Cardiac muscle cell (in vitro differentiated cells and primary cell): ENCODE data around the gene CREB3L2. TPM values are rescaled to one million over a fixed set of nuclear protein-coding genes. Genes with fewer than 3 reads are reported as not detected.

Experiments used
- DNase-seq, 2 donors: peaks; one replicate each; pipeline versions ENCODE4 v3.0.0 to v3.0.0-alpha.2; 2010 to 2017; ENCODE audit warnings: low read depth in 1 of 2, low spot score in 1 of 2
- H3K27ac ChIP-seq: fragments of 200-600 bp; sonication (generic); 2 replicates; pipeline ENCODE4 v1.5.1; 2016
- H3K27me3 ChIP-seq: fragments of 200-600 bp; sonication (generic); 2 replicates; pipeline ENCODE4 v1.6.0; 2016; ENCODE audit warnings: control low read depth
- H3K36me3 ChIP-seq: fragments of 200-600 bp; sonication (generic); 2 replicates; pipeline ENCODE4 v1.5.1; 2016; ENCODE audit warnings: control low read depth
- H3K4me1 ChIP-seq: fragments of 200-600 bp; sonication (generic); 2 replicates; pipeline ENCODE4 v1.8.1; 2017; ENCODE audit warnings: low read depth, mild to moderate bottlenecking, mixed run types
- H3K4me3 ChIP-seq: fragments of 200-600 bp; sonication (generic); 2 replicates; pipeline ENCODE4 v1.5.1; 2016; ENCODE audit warnings: mild to moderate bottlenecking
- H3K9me3 ChIP-seq: fragments of 200-600 bp; sonication (generic); 2 replicates; pipeline ENCODE4 v1.5.1; 2017; ENCODE audit warnings: low read depth, mild to moderate bottlenecking, control low read depth
- polyA plus RNA-seq: library from polyadenylated mRNA; unstranded; fragments of >200 nt; fragmentation: Nextera tagmentation; extraction: Ambion mirVana; gene quantifications from 2 replicates; pipeline ENCODE4 v1.2.1, GENCODE V29; 2016
- total RNA-seq: library from RNA; depleted of rRNA; stranded (reverse); fragments of >200 nt; gene quantifications from 2 replicates; pipeline ENCODE4 v1.2.3, GENCODE V29; 2016
- TF ChIP-seq, protein P1 (sequence below): IDR thresholded peaks from 2 replicates; pipeline ENCODE4 v1.5.1; 2012; ENCODE audit warnings: low read depth, mild to moderate bottlenecking, low read length

CREB3L2 gene
- total and polyA plus RNA-seq, 2 experiments from 2014 or later, result 22.1 to 24.3 TPM

DNA sequence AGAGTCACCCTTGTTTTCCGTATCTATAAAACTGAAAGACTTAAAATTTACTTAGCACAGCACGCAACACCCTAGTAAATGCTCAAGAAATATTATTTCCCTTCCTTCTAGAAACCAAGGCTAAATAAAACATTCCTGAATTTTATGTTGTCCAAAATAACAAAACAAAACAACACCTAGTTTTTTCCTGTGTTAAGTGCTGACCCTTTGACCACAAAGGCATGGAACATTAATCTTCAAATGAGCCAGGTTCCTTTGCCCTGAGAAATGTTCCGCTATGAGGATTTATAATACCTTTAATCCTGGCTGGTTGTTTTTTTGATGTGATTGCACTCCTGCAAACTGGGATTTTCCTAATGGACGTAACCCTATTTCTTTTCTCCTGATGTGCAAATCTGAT, 126.1 kb downstream of the CREB3L2 start:
- TF ChIP-seq, protein P1, sequence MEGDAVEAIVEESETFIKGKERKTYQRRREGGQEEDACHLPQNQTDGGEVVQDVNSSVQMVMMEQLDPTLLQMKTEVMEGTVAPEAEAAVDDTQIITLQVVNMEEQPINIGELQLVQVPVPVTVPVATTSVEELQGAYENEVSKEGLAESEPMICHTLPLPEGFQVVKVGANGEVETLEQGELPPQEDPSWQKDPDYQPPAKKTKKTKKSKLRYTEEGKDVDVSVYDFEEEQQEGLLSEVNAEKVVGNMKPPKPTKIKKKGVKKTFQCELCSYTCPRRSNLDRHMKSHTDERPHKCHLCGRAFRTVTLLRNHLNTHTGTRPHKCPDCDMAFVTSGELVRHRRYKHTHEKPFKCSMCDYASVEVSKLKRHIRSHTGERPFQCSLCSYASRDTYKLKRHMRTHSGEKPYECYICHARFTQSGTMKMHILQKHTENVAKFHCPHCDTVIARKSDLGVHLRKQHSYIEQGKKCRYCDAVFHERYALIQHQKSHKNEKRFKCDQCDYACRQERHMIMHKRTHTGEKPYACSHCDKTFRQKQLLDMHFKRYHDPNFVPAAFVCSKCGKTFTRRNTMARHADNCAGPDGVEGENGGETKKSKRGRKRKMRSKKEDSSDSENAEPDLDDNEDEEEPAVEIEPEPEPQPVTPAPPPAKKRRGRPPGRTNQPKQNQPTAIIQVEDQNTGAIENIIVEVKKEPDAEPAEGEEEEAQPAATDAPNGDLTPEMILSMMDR, result no peak
- H3K4me1 ChIP-seq, result peaks cover 24% of the 10 kb centered on the region
- peak overlapping the region; percentile 14 for H3K27ac ChIP-seq
- no peak overlapping the region for H3K4me3 ChIP-seq
- no peaks in the 10 kb centered on the region for H3K27me3 ChIP-seq
- DNase-seq, result no peak
- H3K9me3 ChIP-seq, result no peaks in the 10 kb centered on the region
- no peaks in the 10 kb centered on the region for H3K36me3 ChIP-seq

DNA sequence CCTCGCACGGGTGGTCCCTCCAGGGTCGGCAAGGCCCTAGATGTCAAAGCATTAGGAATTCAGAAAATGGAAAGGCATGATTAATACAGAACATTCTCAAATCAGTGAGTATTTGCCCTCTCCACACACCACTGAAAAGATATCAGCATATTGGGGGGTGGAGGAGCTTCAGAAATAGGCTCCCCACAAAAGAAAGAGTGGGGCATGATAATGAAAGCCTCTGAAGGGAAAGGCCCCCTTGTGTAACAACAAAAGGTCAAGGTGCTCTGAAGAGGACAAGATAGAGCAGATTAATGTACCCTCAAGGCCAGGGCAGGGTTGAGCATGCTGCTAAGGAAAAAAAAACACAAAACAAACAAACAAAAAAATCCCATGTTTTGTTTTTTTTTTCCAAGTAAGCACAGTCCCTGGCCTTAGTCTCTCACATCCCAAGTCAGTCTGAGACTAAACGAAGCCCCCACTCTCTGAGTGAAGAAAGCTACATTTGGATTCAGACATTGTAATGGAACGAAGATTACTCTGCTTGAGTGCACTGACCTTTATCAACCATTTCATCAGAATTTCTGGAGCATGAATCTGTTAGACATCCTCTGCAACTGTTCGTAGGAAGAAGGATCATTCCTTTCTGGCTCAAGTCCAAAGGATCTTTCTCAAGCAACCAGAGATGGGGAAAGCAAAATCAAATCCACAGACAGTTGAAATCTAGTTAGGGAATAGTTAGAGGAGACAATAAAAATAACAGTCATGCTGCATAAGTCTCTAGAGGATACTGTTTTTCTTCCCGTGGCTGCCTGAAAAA, 127.7 kb downstream of the CREB3L2 start:
- DNase-seq, result peak in 1 of 2 donors; percentile 91
- no peaks in the 10 kb centered on the region for H3K36me3 ChIP-seq
- H3K27me3 ChIP-seq, result no peaks in the 10 kb centered on the region
- no peak overlapping the region for H3K27ac ChIP-seq
- H3K4me3 ChIP-seq, result no peak overlapping the region
- TF ChIP-seq, protein P1, result no peak
- no peaks in the 10 kb centered on the region for H3K9me3 ChIP-seq
- peaks cover 24% of the 10 kb centered on the region for H3K4me1 ChIP-seq

DNA sequence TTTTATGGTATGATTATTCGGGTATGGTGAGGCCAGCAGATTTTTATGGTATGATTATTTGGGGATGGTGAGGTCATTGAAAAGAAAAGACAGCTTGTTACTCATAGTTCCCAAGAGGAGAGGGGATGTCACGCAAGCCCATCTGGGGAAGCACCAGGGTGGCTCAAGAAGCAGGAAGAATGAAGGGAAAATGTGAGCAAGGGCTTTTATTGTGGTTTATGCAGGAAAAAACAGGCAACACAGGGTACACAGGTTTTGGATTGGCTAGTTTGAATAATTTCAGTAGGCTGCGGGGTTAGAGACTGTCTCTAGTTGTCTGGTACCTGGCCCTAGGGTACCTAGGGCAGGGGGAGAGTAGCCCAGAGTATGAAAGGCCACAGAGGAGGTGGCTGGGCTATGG, 128.4 kb downstream of the CREB3L2 start:
- Histone ChIP-seq H3K36me3 (no peaks in the 10 kb centered on the region), H3K27me3 (no peaks in the 10 kb centered on the region), H3K27ac (no peak overlapping the region), H3K4me1 (peaks cover 19% of the 10 kb centered on the region), H3K9me3 (no peaks in the 10 kb centered on the region), H3K4me3 (no peak overlapping the region)
- peak in 1 of 2 donors; percentile 32 for DNase-seq
- TF ChIP-seq, protein P1, result no peak

DNA sequence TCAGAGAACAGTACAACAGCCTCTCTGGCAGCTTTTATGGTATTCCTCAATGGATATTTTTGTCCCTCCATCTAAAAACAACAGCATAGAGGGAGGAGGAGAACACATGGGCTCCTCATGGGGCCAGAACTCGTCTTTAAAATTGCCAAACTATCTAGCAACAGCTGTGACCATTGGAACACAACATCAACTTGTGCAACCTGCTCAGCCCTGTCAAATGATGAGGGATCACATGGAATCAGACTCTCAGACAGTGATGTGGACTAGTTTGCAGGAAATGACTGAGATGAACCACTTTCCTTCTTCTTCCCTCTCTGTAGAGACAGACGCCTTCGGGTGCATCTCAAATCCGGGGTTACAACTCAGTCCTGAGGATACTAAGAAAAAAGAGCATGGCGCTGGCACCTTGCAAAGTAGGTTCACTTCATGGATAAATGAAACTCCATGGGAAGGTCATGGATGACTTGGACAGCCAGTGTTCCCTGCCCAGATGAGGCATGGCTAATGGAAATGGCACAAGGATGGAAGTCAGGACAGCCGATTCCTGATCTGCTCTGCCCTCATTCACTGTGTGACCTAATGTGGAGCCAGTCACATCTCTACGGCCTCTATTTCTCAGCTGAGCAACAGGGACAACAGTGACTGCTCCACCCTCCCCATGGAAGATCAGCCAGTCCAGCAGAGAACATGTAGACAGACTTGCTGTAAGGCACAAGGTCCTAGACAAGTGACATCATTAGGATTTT, 130.5 kb downstream of the CREB3L2 start:
- Histone ChIP-seq H3K4me3 (no peak overlapping the region), H3K27me3 (no peaks in the 10 kb centered on the region), H3K4me1 (peaks cover 12% of the 10 kb centered on the region), H3K36me3 (no peaks in the 10 kb centered on the region), H3K9me3 (no peaks in the 10 kb centered on the region), H3K27ac (no peak overlapping the region)
- DNase-seq, result no peak
- TF ChIP-seq, protein P1, result no peak

DNA sequence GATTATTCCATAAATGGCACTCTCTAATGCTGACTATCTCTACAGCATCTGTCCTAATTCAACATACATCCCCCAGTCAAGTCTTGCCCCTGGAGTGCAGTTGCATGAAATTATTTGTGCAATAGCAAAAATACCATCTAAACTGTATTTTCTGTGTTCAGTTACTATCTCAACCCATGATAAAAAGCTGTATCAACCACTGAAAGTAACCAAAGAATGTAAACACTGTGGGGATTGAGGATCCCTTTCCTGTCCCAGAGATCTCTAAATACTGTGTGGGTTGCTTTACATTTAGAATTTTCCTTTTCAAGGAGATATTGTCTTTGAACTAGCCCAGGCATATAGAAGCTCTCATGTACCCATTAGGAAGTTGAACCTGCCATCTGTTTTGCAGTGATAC, 131.2 kb downstream of the CREB3L2 start:
- Histone ChIP-seq H3K4me3 (no peak overlapping the region), H3K27me3 (no peaks in the 10 kb centered on the region), H3K9me3 (no peaks in the 10 kb centered on the region), H3K4me1 (peaks cover 12% of the 10 kb centered on the region), H3K27ac (no peak overlapping the region), H3K36me3 (no peaks in the 10 kb centered on the region)
- DNase-seq, result no peak
- TF ChIP-seq, protein P1, result no peak
